Thoracic aorta (tissue), 2 donors: ENCODE results near the gene MITF. TPM values are rescaled to one million over a fixed set of nuclear protein-coding genes. Genes with fewer than 3 reads are reported as not detected.

Experiments
- ATAC-seq: fragments of 150-250 bp; one replicate; pipeline ENCODE4 v1.8.0; 2017; ENCODE audit warnings: low read depth; ENCODE audit not compliant: insufficient number of reproducible peaks, low FRiP score
- DNase-seq: peaks from one replicate; pipeline ENCODE4 v3.0.0-alpha.2; 2020; ENCODE audit warnings: low spot score
- H3K27ac ChIP-seq, 2 donors: fragments of 200-600 bp; sonication (generic); 1 replicate in 1 of 2; 2 replicates in 1 of 2; pipeline ENCODE4 v1.5.1; 2016; ENCODE audit warnings: mild to moderate bottlenecking in 2 of 2, moderate library complexity in 2 of 2
- H3K27me3 ChIP-seq: fragments of 200-600 bp; sonication (generic); replicated peaks from 2 replicates; pipeline ENCODE4 v1.6.0; 2016; ENCODE audit warnings: mild to moderate bottlenecking; ENCODE audit not compliant: insufficient read depth
- H3K36me3 ChIP-seq: fragments of 200-600 bp; sonication (generic); one replicate; pipeline ENCODE4 v1.5.1; 2016
- H3K4me1 ChIP-seq, 2 donors: fragments of 200-600 bp; sonication (generic); 1 replicate in 1 of 2; 2 replicates in 1 of 2; pipeline versions ENCODE4 v1.5.1 to v1.6.0; 2016; ENCODE audit warnings: low read depth in 2 of 2, mild to moderate bottlenecking in 1 of 2; ENCODE audit not compliant: control insufficient read depth in 1 of 2
- H3K4me3 ChIP-seq: fragments of 200-600 bp; sonication (generic); 2 replicates; pipeline ENCODE4 v1.5.1; 2016; ENCODE audit warnings: mild to moderate bottlenecking
- H3K9me3 ChIP-seq: fragments of 200-600 bp; sonication (generic); 2 replicates; pipeline ENCODE4 v1.5.1; 2016
- CTCF ChIP-seq: fragments of 200-600 bp; sonication (generic); IDR thresholded peaks from one replicate; pipeline ENCODE4 v1.5.1; 2019; ENCODE audit warnings: antibody characterized with exemption
- total RNA-seq, 2 donors: library from RNA; depleted of rRNA; stranded (reverse); fragments of >200 nt; gene quantifications; one replicate each; pipeline versions ENCODE4 v1.1.0 to v1.2.3, GENCODE V29; 2016

Gene MITF
- total RNA-seq, 2 donors from 2014 or later = 12.3 to 12.7 TPM

GRCh38 chr3:69725994-69726571 lies 13.2 kb upstream of the MITF start:
- no peak for TF ChIP-seq CTCF
- Histone ChIP-seq H3K9me3 (no peaks in the 10 kb centered on the region), H3K27ac (no peak overlapping the region), H3K4me1 (peaks cover 0 to 2% of the 10 kb centered on the region in 2 donors), H3K4me3 (no peak overlapping the region), H3K27me3 (no peaks in the 10 kb centered on the region), H3K36me3 (no peaks in the 10 kb centered on the region)
- no peak for ATAC-seq
- no peak for DNase-seq

- Histone ChIP-seq H3K36me3 (no peaks in the 10 kb centered on the region), H3K4me3 (no peak overlapping the region), H3K4me1 (peaks cover 0 to 5% of the 10 kb centered on the region in 2 donors), H3K27ac (no peak overlapping the region), H3K27me3 (no peaks in the 10 kb centered on the region), H3K9me3 (no peaks in the 10 kb centered on the region)
- DNase-seq (no peak), ATAC-seq (no peak)
- TF ChIP-seq CTCF = no peak
Observed at GRCh38 chr3:69729147-69729919, 9.9 kb upstream of the MITF start.

- ATAC-seq = no peak
- Histone ChIP-seq H3K4me3 (no peak overlapping the region), H3K4me1 (peaks cover 0 to 5% of the 10 kb centered on the region in 2 donors), H3K27me3 (no peaks in the 10 kb centered on the region), H3K36me3 (no peaks in the 10 kb centered on the region), H3K9me3 (no peaks in the 10 kb centered on the region), H3K27ac (no peak overlapping the region)
- no peak for TF ChIP-seq CTCF
- no peak for DNase-seq
Observed at GRCh38 chr3:69731080-69731479, 8.2 kb upstream of the MITF start.

- Histone ChIP-seq H3K27ac (no peak overlapping the region), H3K9me3 (no peaks in the 10 kb centered on the region), H3K36me3 (no peaks in the 10 kb centered on the region), H3K4me3 (no peak overlapping the region), H3K27me3 (no peaks in the 10 kb centered on the region), H3K4me1 (peaks cover 3 to 10% of the 10 kb centered on the region in 2 donors)
- DNase-seq (no peak), ATAC-seq (no peak)
- no peak for TF ChIP-seq CTCF
Observed at GRCh38 chr3:69735893-69736292, 3.4 kb upstream of the MITF start.

DNA sequence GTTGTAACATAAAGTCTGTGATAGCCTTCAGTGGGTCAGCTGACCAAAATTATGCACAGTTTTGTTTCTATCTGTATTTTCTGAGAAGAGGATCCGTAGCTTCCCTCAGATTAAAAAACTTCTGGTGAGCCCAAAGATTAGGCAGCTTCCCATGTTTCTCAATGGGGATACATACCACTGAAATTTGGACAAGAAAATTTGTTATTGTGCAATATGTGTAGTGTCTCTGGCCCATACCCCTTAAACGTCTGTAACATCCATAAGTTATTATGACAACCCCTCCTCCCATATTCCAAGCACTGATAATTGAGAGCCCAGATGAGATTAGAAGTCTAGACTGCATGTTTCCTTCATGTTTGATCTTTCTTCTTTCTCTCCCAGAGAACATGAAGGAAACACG lies 1.9 kb upstream of the MITF start:
- DNase-seq (no peak), ATAC-seq (no peak)
- no peak overlapping the region for H3K27ac ChIP-seq
- H3K9me3 ChIP-seq = no peaks in the 10 kb centered on the region
- no peaks in the 10 kb centered on the region for H3K36me3 ChIP-seq
- H3K27me3 ChIP-seq = no peaks in the 10 kb centered on the region
- no peak overlapping the region for H3K4me3 ChIP-seq
- H3K4me1 ChIP-seq = peaks cover 3 to 17% of the 10 kb centered on the region in 2 donors
- no peak for TF ChIP-seq CTCF
